ENCODE data around the gene TPRA1.

DNA sequence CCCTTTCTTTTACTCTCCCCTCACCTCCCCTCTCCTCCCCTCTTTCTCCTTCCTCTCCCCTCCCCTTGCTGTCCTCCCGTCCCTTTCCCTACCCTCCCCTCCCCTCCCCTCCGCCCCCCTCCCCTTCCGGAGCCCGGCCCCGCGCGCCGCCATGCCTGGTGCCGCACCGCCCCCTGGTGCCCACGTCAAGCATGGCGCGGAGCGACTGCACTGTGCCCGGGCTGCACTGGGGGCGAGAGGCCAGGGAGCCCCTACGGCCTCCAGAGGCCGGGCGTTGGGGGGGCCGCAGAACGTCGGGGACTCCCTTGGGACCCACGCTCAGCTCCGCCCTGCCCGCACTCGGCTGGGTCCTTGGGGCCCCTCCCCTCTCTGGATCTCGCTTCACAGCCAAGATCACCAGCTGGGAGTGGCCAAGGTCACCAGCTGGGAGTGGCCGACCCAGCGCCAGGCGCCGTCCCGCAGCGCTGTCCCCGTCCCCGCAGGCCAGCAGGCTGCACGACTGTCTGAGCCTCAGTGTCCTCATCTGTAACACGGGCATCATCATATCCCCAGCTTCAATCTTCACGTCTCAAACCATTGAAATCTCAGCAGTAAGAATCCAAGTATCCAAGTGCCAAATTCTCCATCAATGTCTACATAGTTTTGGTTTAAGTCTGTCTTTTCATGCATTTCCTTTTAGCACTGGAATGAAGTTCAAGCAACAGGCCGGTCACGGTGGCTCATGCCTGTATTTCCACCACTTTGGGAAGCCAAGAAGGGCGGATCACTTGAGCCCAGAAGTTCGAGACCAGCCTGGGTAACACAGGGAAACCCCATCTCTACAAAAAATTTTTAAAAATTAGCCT is 42.5 kb downstream of the TPRA1 start:
- TF ChIP-seq RARB (CRISPR knock-in tag; IDR thresholded peaks at IDR 0.05): no peak
- TF ChIP-seq CSDC2 (CRISPR knock-in tag; IDR thresholded peaks at IDR 0.05): no peak
- TF ChIP-seq ZFP3 (CRISPR knock-in tag; IDR thresholded peaks at IDR 0.05): no peak
- no peak for TF ChIP-seq BACH2 (CRISPR knock-in tag; IDR thresholded peaks at IDR 0.05; ENCODE audit: borderline replicate concordance)
- TF ChIP-seq, protein P1, sequence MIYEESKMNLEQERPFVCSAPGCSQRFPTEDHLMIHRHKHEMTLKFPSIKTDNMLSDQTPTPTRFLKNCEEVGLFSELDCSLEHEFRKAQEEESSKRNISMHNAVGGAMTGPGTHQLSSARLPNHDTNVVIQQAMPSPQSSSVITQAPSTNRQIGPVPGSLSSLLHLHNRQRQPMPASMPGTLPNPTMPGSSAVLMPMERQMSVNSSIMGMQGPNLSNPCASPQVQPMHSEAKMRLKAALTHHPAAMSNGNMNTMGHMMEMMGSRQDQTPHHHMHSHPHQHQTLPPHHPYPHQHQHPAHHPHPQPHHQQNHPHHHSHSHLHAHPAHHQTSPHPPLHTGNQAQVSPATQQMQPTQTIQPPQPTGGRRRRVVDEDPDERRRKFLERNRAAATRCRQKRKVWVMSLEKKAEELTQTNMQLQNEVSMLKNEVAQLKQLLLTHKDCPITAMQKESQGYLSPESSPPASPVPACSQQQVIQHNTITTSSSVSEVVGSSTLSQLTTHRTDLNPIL (CRISPR knock-in tag; IDR thresholded peaks at IDR 0.05; ENCODE audit: low read depth): no peak
- no peak for TF ChIP-seq ZNF565 (CRISPR knock-in tag; conservative IDR thresholded peaks at IDR 0.05; ENCODE audit: low read depth)
